H1 (cell line): Measurements from ENCODE around the gene BCL11A. TPM values are rescaled to one million over a fixed set of nuclear protein-coding genes. Genes with fewer than 3 reads are reported as not detected.

Experiments used
- SIRT6 ChIP-seq: IDR thresholded peaks from one replicate; pipeline ENCODE4 v1.7.1; 2012; ENCODE audit warnings: low read length, inconsistent platforms
- SP2 ChIP-seq: IDR thresholded peaks from 2 replicates; pipeline ENCODE4 v1.6.1; 2012; ENCODE audit warnings: mild to moderate bottlenecking, low read length, inconsistent platforms
- polyA plus RNA-seq, 7 experiments: library from polyadenylated mRNA; depleted of rRNA in 3 of 7; stranded (reverse) in 5 of 7; unstranded in 2 of 7; fragments of >200 nt in 5 of 7; fragments of 200-250 nt in 2 of 7; gene quantifications; 1 replicate in 5 of 7; 2 replicates in 1 of 7; 4 replicates in 1 of 7; pipeline versions ENCODE4 v1.2.1 to v1.2.3, GENCODE V29; 2011 to 2013; ENCODE audit warnings: missing spikeins in 2 of 7, mixed read lengths in 2 of 7
- total RNA-seq: library from RNA; stranded (reverse); fragmentation: NEBNext Ultra II Directional; extraction: Animal tissue kit (Norgen Biotek cat#: 25700); gene quantifications from 2 replicates; pipeline ENCODE4 v1.2.1, GENCODE V29; 2021

Gene BCL11A
- total and polyA plus RNA-seq, 2 of the 8 experiments (the other 6 are each of a cell fraction or from before 2014, with no cell fraction given) = 11.9 to 59.3 TPM

- TF ChIP-seq SP2 = no peak
- TF ChIP-seq SIRT6 = no peak
Observed at GRCh38 chr2:60465736-60466135, 87.7 kb downstream of the BCL11A start (continued).
